MM.1S (cell line): Measurements from ENCODE around the gene RUBCN.
"Not testable (repeated sequence)": the region's sequence is repeated elsewhere in the genome, so short reads cannot be mapped to it uniquely, and the experiment has no call there.

Source experiments
- CTCF ChIP-seq: fragments of 300-600 bp; sonication (generic); IDR thresholded peaks from 2 replicates; pipeline ENCODE4 v1.5.1; 2016; ENCODE audit warnings: antibody characterized with exemption, low read length, mixed read lengths
- EZH2 ChIP-seq: fragments of 300-600 bp; sonication (generic); optimal IDR thresholded peaks from 2 replicates; pipeline ENCODE3; 2017; ENCODE audit warnings: low read depth, mild to moderate bottlenecking, antibody characterized with exemption, low read length, mixed read lengths

- TF ChIP-seq CTCF, EZH2: not testable (repeated sequence)
Measured at GRCh38 chr3:197630766-197631165, 105.9 kb downstream of the RUBCN start.
